Right atrium auricular region (tissue), 2 donors: ENCODE results near the gene PMPCA. TPM values are rescaled to one million over a fixed set of nuclear protein-coding genes. Genes with fewer than 3 reads are reported as not detected.
"Not testable (repeated sequence)": the region's sequence is repeated elsewhere in the genome, so short reads cannot be mapped to it uniquely, and the experiment has no call there.

Experiments
- DNase-seq: peaks from one replicate; pipeline ENCODE4 v3.0.0-alpha.2; 2019; ENCODE audit warnings: low spot score
- H3K27ac ChIP-seq, 2 donors: fragments of 200-600 bp; sonication (generic); 1 replicate in 1 of 2; 2 replicates in 1 of 2; pipeline ENCODE4 v1.5.1; 2016 to 2019
- H3K27me3 ChIP-seq, 2 donors: fragments of 200-600 bp; sonication (generic); one replicate each; pipeline versions ENCODE4 v1.5.1 to v1.6.0; 2017 to 2019
- H3K36me3 ChIP-seq: fragments of 200-600 bp; sonication (generic); one replicate; pipeline ENCODE4 v1.5.1; 2016
- H3K4me1 ChIP-seq, 2 donors: fragments of 200-600 bp; sonication (generic); one replicate each; pipeline versions ENCODE4 v1.5.1 to v1.6.0; 2017 to 2019
- H3K4me3 ChIP-seq, 2 donors: fragments of 200-600 bp; sonication (generic); 1 replicate in 1 of 2; 2 replicates in 1 of 2; pipeline ENCODE4 v1.5.1; 2017 to 2019; ENCODE audit warnings: mild to moderate bottlenecking in 1 of 2, moderate library complexity in 1 of 2
- H3K9me3 ChIP-seq, 2 donors: fragments of 200-600 bp; sonication (generic); one replicate each; pipeline ENCODE4 v1.5.1; 2019
- total RNA-seq, 2 donors: library from RNA; depleted of rRNA; stranded (reverse); fragments of >200 nt; gene quantifications; one replicate each; pipeline ENCODE4 v1.1.0, GENCODE V29; 2016
- TF ChIP-seq, protein P1 (sequence below), 2 donors: fragments of 200-600 bp; sonication (generic); IDR thresholded peaks; one replicate each; pipeline ENCODE4 v1.5.1; 2019; ENCODE audit warnings: antibody characterized with exemption in 2 of 2

Gene PMPCA
- total RNA-seq, 2 donors from 2014 or later = 40.8 to 47.4 TPM

DNA sequence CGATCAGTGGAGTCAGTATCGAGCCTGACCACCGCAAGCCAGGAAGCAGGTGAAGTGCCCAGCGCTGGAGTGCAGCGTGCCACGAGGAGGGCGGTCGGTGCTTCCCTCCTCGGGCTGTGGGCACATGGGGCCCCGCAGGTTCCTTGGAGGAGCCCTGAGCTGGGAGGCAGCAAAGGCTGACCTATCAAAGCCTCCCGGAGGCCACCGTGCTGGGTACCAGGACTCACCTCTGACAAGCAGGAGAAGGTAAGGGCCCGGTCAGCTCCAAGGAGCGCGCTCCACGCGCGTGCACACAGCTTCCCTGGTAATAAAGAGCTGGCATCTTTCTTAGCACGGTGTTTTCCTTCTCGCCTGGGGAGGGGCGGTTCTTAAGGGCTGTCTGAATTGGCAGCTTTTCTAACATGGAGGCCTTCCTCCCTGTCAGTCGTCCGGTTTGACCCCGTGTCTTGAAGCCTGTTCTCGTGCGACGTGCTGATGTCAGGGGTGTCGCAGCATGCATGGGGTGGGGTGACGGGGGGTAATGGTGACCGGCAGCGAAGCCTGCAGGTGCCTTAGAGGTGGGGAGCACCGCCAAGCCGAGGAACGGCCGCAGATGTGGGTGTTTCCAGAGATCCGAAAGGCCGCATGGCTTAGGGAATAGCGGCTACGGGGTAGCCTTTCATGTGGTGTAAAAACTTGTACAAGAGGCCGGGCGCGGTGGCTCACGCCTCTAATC is 13.1 kb downstream of the PMPCA start:
- Histone ChIP-seq H3K4me3 (no peak overlapping the region), H3K27me3 (no peaks in the 10 kb centered on the region), H3K4me1 (no peaks in the 10 kb centered on the region), H3K36me3 (peaks cover 64% of the 10 kb centered on the region), H3K27ac (no peak overlapping the region), H3K9me3 (no peaks in the 10 kb centered on the region)
- DNase-seq = no peak
- TF ChIP-seq, protein P1, sequence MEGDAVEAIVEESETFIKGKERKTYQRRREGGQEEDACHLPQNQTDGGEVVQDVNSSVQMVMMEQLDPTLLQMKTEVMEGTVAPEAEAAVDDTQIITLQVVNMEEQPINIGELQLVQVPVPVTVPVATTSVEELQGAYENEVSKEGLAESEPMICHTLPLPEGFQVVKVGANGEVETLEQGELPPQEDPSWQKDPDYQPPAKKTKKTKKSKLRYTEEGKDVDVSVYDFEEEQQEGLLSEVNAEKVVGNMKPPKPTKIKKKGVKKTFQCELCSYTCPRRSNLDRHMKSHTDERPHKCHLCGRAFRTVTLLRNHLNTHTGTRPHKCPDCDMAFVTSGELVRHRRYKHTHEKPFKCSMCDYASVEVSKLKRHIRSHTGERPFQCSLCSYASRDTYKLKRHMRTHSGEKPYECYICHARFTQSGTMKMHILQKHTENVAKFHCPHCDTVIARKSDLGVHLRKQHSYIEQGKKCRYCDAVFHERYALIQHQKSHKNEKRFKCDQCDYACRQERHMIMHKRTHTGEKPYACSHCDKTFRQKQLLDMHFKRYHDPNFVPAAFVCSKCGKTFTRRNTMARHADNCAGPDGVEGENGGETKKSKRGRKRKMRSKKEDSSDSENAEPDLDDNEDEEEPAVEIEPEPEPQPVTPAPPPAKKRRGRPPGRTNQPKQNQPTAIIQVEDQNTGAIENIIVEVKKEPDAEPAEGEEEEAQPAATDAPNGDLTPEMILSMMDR (IDR thresholded peaks at IDR 0.05) = no peak

DNA sequence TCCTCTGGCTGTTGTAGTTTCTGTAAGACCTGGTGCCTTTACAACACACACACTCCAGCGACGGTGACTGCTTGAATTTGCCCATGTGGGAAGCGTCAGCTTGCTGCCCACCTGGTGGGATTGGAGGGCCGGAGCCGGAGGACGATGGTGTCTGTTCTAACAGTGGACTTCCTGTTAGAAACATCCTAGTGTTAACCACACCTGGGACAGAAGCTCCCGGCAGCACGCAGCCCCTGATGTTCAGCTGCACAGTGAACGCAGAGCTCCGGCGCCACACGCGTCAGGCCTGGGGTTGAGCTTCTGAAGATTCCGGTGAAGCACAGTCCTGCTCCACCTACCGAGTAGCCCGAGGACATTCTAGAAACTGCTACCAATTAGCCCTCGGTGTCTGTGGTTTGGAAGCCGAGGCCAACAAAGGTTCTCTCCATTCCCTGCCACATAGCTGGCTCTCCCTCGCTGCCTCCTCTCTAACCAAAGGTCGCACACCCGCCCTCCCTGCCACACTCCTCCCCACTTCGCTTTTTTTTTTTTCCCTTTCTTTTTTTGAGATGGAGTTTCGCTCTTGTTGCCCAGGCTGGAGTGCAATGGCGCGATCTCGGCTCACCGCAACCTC is 14.4 kb downstream of the PMPCA start:
- TF ChIP-seq, protein P1 (IDR thresholded peaks at IDR 0.05) = no peak
- Histone ChIP-seq H3K4me1 (no peaks in the 10 kb centered on the region), H3K4me3 (no peak overlapping the region), H3K9me3 (no peaks in the 10 kb centered on the region), H3K27me3 (no peaks in the 10 kb centered on the region), H3K27ac (no peak overlapping the region), H3K36me3 (peaks cover 63% of the 10 kb centered on the region)
- DNase-seq = no peak

DNA sequence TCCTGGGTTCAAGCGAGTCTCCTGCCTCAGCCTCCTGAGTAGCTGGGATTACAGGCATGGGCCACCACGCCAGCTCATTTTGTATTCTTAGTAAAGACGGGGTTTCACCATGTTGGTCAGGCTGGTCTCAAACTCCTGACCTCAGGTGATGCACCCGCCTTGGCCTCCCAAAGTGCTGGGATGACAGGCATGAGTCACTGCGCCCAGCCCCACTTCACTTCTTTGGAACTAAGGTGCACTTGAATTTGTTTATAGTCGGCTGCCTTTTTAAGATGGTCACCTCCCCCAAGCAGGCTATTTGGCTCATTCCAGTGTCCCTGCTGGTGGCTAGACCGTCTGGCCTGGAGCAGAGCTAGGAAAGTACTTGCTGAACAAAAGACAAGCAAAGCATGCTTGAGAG is 14.9 kb downstream of the PMPCA start:
- H3K27me3 ChIP-seq, H3K9me3 ChIP-seq, DNase-seq, H3K4me3 ChIP-seq, H3K27ac ChIP-seq, H3K4me1 ChIP-seq: not testable (repeated sequence)
- peaks cover 62% of the 10 kb centered on the region for H3K36me3 ChIP-seq

DNA sequence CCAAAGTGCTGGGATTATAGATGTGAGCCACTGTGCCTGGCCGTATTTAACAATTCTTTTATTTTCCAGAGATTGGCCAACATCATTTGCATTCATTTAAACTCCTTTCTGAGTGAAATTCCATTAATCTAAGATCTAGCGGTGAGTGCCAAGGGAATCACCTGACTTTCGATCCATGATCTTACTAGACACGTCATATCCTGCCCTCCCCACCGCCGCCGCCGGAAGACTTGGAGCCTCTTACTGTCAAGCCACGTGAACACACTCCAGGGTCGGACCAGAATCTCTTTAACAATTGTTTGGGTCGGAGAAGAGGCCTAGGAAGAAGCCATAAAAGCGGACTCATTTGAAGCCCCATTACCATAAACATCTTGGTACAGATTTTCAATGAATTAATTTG is 16.3 kb downstream of the PMPCA start:
- Histone ChIP-seq H3K4me3 (no peak overlapping the region), H3K4me1 (no peaks in the 10 kb centered on the region), H3K9me3 (no peaks in the 10 kb centered on the region), H3K27ac (no peak overlapping the region), H3K36me3 (peaks cover 48% of the 10 kb centered on the region), H3K27me3 (no peaks in the 10 kb centered on the region)
- DNase-seq = no peak
- TF ChIP-seq, protein P1 (IDR thresholded peaks at IDR 0.05) = no peak

GRCh38 chr9:136429075-136429628 is 18.7 kb downstream of the PMPCA start:
- TF ChIP-seq, protein P1 (IDR thresholded peaks at IDR 0.05) = no peak
- Histone ChIP-seq H3K36me3 (peaks cover 30% of the 10 kb centered on the region), H3K27ac (no peak overlapping the region), H3K4me1 (no peaks in the 10 kb centered on the region), H3K27me3 (no peaks in the 10 kb centered on the region), H3K4me3 (no peak overlapping the region), H3K9me3 (no peaks in the 10 kb centered on the region)
- no peak for DNase-seq

DNA sequence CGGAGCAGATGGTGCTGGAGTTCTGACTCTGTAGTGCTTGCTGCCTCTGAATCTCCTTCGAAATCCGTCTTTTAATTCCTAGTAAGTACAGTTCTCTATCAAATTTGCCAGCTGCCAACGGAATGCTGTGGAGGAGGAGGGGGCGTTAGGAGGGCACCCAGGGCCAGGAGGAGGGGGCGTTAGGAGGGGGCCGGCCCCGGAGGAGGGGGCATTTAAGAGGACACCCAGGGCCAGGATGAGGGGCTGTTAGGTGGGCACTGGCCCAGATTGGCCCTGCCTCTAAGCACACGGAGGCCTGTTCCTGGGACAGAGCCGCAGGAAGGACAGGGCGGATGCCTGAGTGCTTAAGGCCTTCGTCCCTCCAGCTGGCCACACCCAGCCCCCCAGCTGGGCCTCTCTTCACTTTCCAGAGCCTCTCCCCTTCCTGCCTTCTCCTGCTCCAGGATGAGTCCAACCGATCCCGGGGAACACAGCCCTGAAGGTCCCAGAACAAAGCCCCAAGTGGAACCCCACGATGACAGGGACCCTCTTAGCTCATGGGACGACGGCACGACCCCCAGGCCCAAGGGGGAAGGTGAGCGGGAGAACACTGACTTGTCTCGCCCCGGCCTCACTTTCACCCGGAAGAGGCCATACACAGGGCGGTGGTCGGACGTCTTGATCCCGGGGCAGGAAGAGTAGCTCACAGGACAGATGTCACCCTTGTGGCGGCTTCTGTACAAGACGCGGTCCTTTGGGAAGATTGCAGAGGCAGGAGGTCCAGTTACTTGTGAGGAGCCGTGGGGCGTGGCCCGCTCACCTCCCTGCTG is 19.4 kb downstream of the PMPCA start:
- Histone ChIP-seq H3K9me3 (no peaks in the 10 kb centered on the region), H3K27ac (no peak overlapping the region), H3K4me3 (no peak overlapping the region), H3K27me3 (no peaks in the 10 kb centered on the region), H3K36me3 (peaks cover 23% of the 10 kb centered on the region), H3K4me1 (no peaks in the 10 kb centered on the region)
- no peak for DNase-seq
- TF ChIP-seq, protein P1 (IDR thresholded peaks at IDR 0.05) = no peak
